GM18868 (cell line): Measurements from ENCODE around the gene ELANE.

Experiments
- ATAC-seq: cut with Tn5 transposase; IDR thresholded peaks from one replicate; pipeline ENCODE4 v1.9.1; 2021; ENCODE audit warnings: mild to moderate bottlenecking, moderate library complexity; ENCODE audit not compliant: unreplicated experiment

ELANE gene

DNA sequence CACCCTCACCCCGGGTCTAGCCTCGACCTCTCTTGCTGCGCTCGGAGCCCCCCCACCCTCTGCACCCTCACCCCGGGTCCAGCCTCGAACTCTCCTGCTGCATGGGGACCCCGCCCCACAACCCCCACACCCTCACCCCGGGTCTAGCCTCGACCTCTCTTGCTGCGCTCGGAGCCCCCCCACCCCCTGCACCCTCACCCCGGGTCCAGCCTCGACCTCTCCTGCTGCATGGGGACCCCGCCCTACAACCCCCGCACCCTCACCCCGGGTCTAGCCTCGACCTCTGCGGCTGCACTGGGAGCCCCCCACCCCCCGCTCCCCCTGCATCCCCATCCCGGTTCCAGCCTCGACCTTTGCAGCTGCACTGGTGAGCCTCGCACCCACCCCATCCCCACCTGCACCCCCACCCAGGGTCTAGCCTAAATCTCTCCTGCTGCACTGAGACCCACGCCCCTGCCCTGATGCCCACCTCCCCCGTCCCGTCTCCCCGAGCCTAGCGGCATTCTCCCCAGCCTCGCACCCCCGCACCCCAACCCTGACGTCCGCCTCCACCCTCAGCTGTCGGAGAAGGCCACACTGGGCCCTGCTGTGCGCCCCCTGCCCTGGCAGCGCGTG lies 9.1 kb downstream of the ELANE start:
- no peak for ATAC-seq

- no peak for ATAC-seq
These were observed 9.9 kb downstream of the ELANE start for GRCh38 chr19:861756-862580.

DNA sequence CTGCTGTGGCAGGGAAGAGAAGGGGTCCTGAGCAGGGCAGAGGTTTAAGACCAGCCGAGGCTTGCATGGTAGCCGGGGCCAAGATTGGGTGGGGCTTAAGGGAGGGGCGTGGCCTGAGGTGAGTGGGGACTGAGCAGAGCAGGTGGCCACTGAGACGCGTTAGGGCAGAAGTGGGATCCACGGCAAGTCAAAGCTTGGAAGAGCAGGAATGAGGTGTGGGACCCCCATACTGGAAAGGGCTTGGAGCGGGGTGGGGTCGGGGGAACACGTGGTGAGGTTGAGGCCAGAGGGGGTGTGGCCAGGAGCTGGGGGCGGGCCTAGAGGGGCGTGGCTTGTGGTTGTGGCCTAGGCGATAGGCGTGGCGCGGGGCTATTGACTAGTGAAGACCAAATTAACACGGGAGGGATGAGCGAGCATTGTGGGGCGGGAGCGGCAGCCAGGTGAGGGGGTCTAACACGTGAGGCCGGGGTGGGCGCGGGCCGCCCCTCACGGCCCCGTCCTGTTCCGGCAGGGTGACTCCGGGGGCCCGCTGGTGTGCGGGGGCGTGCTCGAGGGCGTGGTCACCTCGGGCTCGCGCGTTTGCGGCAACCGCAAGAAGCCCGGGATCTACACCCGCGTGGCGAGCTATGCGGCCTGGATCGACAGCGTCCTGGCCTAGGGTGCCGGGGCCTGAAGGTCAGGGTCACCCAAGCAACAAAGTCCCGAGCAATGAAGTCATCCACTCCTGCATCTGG lies 10.6 kb downstream of the ELANE start:
- ATAC-seq = no peak

GRCh38 chr19:863315-863620 lies 11.2 kb downstream of the ELANE start:
- no peak for ATAC-seq

DNA sequence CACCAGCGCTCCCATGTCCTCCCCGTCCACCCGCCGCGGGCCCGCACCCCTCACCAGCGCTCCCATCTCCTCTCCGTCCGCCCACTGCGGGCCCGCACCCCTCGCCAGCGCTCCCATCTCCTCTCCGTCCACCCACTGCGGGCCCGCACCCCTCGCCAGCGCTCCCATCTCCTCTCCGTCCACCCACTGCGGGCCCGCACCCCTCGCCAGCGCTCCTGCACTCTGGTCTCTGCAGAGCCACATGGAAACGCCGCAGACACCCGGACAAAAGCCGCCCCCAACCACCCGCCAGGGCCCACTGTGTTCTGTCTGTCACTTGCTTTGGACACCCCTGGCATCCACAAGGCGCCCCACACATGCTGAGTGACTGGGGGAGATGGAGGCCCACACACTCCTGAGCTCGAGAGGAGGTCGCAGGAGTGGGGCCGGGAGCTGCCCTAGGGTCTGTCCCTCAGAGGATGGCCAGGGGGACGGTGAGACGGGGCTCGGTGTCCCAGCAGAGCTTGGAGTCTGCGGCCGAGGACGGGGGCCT lies 14.7 kb downstream of the ELANE start:
- ATAC-seq = no peak

DNA sequence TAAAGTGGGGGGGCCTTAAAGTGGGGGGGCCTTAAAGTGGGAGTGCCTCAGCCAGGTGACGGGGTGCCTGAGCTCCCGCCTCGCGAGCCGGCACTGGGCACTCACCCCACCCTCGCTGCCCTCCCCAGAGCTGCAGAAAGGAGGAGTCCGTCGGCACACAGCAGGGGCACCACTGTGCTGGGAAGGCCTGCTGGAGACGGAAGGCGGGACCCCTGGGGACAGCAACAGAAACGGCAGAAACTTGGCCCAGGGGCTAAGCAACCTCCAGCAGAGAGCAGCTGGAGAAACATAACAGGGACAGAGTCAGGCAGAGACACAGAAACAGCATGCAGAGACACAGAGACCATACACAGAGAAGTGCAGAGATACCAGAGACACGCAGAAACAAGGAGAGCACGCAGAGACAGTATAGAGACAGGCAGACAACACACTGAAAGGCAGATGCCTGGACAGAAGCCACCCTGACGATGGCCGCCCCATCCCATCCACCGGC lies 15.2 kb downstream of the ELANE start:
- no peak for ATAC-seq

DNA sequence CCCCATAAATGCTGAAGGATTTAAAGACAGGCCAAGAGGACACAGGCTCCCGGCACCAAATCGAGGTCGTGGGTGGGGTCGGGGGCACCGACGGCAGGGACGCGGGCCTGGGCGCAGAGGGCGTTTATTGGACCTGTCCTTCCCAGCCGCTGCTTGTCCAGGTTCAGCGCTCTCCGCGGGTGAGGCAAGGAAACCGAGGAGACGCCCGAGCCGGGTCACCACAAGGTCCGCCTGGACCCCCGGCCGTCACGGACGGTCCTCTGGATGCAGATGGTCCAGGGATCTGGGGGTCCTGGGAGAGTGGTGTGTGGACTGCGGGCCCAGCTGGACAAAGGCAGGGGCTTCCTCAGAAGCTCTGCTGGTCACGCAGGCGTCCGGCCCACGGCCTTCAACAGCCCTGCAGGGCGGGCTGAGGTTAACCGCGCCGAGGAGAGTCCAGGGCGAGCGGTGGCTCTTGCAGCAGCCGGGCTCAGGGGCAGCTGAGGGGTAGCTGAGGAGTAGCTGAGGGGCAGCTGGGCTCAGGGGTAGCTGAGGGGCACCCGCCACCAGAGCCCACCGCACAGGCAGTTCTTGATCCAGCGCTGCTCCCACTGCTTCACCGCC lies 15.9 kb downstream of the ELANE start:
- no peak for ATAC-seq

DNA sequence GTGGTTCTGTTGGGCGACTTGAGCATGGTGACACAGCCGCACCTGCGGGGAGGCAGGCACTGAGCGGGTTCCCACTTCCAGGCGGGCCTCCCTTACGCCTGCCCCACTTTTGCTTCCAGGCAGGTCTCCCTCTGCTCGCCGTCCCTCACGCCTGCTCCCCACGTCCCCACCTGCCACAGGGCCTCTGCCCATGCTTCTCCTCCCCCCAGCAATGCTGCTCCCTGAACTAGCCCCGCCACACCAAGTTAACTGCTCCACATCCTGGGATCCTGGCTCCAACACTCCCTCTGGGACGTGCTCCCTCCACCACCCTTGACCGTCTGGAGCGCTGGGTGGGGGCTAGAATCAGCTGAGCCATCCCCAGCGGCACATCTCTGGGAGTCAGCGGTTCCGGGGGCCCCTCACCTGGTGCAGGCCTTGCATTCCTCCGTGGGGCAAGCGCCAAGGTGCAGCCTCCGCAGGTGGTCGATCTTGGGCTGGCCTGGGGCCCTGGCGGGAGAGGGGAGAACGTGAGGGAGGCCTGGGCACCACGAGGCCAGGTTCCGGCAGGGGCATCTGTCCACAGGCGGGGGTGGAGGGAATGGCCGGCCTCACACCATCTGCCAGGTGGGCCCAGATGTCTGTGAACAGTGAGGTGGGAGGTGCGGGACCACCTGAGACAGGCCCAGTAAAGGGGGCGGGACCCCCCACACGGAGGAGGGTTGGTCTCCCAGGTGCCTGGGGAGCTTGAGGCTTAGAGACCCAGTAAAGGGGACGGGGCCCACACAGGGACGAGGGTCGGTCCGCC lies 16.5 kb downstream of the ELANE start:
- ATAC-seq = no peak

DNA sequence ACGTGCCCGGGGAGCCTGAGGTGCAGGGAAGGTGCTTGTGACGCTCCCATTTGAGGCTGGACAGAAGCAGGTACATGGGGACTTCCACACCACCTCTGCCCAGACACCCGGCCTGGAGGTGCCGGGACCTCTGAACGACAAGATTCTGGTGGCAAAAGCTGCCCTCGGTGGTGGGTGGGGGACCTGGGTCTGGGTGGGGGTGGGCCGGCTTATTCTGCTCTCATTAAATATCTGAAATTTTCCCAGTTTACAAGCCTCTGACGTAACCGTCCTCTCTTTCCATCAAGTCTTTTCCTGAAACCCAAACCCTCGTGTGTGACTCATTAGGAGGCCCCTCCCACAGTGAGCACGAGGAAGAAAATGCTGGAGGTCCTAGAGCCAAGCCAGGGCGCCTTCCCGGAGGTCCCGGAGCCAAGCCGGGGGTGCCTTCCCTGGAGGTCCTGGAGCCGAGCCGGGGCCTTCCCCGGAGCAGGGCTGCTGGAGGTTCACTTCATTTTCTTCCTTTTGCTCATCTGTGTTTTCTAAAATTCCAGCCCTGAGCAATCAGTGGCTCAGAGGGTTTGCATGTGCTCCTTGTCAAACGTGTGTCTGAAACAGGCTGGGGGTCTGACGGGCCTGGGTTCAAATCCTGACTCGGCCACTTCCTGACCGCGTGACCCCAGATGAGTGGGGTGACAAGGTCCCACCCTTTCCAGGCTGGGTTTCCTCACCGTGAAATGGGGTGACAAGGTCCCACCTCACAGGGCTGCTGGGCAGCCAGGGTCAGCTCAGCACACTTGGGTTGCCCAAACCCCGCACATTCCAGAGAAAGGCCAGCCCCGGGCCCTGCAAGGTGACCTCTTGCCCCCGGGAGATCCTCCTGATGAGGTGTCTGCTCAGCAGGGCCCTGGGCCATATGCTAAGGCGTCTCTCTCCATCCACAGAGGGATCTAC lies 17.4 kb downstream of the ELANE start:
- ATAC-seq = no peak

- ATAC-seq = no peak
These were observed 18.2 kb downstream of the ELANE start for GRCh38 chr19:870314-870713.

GRCh38 chr19:870963-871401 lies 18.9 kb downstream of the ELANE start:
- no peak for ATAC-seq

DNA sequence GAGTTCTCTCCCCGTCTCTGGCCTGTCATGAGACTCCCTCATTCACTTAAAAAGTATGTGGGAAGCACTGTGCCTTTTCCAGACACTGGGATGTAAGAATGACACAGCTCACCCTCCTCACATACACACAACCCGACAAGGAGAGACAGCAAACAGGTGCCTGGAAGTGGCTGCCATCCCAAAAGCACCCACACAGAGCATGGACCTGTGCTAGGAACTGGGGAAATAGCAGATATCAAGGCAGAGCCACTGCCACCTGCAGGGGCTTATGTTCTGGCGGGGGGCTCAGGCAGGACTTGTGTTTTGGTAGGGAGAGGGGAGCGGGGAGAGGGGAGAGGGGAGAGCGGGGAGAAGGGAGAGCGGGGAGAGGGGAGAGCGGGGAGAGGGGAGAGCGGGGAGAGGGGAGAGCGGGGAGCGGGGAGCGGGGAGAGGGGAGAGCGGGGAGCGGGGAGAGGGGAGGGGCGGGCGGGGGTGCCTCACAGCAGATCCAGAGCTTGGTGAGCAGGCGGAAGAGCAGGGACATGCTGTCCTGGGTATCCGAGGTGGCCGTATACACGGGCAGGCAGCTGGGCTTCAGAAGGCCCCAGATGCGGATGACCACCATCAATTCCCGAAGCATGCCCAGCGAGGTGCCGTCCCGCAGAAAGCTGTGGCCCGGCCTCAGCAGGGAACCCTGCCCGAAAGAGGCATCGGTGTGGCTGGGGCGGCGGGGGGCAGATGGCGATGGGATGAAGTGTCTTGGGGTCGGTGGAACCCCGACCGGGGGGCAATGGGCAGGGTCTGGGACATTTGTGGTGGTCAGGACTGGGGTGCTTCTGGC lies 19.6 kb downstream of the ELANE start:
- no peak for ATAC-seq

DNA sequence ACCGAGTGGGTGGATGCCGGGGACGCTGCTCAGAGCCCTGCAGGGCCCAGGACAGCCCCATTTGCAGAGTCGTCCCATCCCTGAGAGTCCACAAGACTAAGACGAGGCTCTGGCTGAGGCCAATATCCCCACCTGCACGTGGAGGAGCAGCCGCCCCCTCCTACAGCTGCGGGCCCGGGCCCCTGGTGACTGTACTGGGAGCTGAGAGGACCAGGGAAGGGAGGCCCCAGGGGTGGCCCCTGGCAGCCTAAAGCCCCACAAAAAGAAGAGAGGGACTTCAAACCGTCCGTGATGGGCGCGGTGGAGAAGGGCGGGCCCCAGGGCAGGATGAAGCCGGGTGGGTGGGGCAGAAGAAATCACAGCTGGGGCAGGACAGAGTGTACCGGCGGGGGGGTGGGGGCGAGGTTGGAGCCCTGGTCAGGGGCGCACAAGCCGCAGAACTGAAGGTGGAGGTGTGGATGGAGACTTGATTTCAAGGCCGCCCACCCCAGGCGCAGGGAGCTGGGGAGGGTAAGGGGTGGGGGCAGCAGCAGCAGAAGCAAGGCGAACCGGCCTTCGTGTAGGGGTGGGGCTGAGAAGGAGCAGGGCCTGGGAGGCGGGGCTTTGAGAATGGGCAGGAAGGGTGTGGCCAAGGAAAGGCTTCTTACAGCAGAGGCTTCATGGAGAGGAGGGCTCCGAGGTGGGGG lies 20.3 kb downstream of the ELANE start:
- no peak for ATAC-seq

- ATAC-seq = no peak
These were observed 21.0 kb downstream of the ELANE start for GRCh38 chr19:873084-873483.

- ATAC-seq = no peak
These were observed 21.5 kb downstream of the ELANE start for GRCh38 chr19:873561-874041.

DNA sequence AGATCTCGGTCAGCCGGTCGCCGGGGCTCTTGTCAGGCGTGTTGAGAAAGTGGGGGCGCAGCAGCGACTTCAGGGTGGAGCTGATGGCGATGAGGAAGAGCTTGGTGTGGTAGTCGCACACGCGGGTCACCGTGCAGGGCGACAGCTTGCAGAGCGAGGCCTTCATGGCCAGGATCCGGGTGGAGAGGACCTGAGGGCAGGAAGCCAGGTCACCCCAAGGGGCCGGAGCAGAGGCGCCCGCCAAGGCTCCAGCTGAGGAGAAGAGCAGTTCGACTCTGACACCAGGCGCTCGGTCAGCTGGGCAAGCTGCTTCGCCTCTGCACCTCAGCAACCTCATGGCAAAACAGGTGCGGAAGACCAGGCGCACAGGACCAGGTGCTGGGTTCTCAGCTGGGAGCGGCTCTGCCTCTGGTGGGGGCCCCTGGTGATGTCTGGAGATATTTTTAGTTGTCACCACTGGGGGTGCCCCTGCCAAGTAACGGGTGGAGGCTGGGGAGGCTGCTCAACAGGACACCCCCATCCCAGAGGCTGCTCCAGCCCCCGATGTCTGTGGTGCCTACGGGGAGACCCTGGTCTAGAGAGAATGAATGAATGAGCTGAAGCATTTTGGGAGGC lies 23.3 kb downstream of the ELANE start:
- ATAC-seq = no peak

DNA sequence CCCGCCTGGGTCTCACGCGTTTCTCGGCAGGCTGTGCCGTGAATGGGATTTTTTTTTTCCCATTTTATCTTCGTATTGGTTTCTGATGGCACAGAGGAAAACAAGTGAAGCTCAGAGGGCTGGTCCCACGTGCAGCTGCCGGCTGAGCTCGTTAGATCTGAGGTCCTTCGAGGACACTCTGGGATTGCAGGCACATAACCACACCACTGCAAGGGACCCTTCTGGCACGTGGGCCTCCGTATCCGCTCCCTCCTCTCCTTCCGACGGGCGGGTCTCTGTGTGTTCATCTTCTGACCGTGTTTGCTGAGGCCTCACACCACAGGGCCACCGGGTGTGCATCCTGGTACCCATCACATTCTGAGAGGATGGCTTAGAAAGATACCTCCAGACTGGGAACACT lies 24.0 kb downstream of the ELANE start:
- no peak for ATAC-seq
